AG04449 (cell line): ENCODE measurements around the gene TRIM4.

Experiments used
- CTCF ChIA-PET: fragments of 350-600 bp; formaldehyde crosslinking; extraction: SDS; loops from one replicate; lab custom pipeline; 2021; ENCODE audit warnings: antibody characterized with exemption; lab: Yijun Ruan, JAX
- POLR2A ChIA-PET: fragments of 400-600, 350-600 bp; formaldehyde crosslinking; extraction: SDS; loops from one replicate; lab custom pipeline; 2020; ENCODE audit warnings: antibody characterized with exemption, inconsistent platforms; lab: Yijun Ruan, JAX
- DNase-seq: peaks from one replicate; pipeline ENCODE4 v3.0.0-alpha.2; 2010; ENCODE audit warnings: low read depth, low spot score
- H3K4me3 ChIP-seq: 2 replicates; pipeline ENCODE4 v1.5.1; 2011; ENCODE audit warnings: low read depth, mild to moderate bottlenecking, control low read depth, low read length
- CTCF ChIP-seq: IDR thresholded peaks from one replicate; pipeline ENCODE4 v1.5.1; 2011; ENCODE audit warnings: mild to moderate bottlenecking, moderate library complexity, low read length, control low read depth, inconsistent platforms; ENCODE audit not compliant: insufficient read depth; ENCODE audit errors: missing control alignments

Gene TRIM4

GRCh38 chr7:99860281-99861127 is 58.8 kb downstream of the TRIM4 start:
- ChIA-PET CTCF (no interaction called here), POLR2A (no interaction called here)
- DNase-seq = no peak
- no peak overlapping the region for H3K4me3 ChIP-seq
- no peak for TF ChIP-seq CTCF

- ChIA-PET POLR2A (no interaction called here), CTCF (no interaction called here)
- no peak for DNase-seq
- TF ChIP-seq CTCF = no peak
- H3K4me3 ChIP-seq = no peak overlapping the region
Measured at GRCh38 chr7:99855236-99855635, 64.1 kb downstream of the TRIM4 start.

DNA sequence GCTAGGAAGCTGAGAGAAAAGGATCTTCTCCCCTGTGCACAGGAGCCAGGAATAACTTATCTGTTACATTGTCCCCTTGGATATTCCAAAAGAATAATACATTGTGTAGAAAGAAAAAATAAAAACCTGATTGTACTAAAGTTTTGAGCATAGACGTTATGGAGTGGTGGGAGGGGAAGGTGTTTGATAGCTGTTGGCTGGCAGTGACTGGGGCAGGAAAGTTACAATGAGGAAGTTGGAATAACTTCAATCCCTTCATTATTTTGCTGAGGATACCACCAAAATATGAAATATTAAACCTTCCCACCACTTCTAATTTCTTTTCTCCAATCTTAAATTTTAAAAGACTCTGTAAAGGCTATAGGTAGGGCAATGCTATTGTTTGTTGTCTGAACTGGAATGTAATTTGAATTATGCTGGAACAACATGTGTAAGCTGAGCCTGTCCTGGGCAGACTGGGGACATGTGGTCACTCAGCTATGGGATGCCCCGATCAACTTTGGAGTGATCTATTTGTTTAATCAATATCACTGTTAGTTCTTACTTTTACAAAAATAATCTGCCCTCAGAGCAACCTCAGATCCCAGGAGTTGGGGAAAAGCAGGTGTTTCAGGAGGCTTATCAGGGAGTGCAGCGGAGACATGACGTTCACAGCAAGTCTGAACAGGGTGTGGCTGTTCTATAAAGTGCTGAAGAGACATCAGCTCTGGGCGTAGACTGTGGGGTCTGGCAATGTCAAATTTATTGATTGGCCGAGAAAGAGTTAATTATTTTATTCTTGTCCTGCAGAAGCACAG is 70.7 kb downstream of the TRIM4 start:
- no peak overlapping the region for H3K4me3 ChIP-seq
- TF ChIP-seq CTCF = no peak
- POLR2A ChIA-PET = no interaction called here
- DNase-seq = no peak
- CTCF ChIA-PET = no interaction called here

DNA sequence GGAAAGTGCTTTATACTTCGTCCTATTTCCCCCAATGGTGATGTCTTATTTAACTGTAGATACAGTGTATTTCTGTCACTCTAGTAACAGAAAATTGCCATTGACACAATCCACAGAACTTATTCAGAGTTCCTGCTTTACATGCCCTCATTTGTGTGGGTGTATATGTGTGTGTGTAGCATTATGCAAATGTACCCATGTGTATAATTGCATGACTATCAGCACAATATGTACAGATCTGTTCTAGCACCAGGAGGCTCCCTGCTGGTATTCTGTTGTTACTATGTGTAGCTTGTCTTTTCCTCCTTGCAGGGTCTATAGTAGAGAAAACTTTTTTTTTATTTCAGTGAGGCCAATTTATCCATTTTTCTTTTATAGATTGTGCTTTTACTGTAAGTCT is 75.0 kb downstream of the TRIM4 start:
- ChIA-PET POLR2A (no interaction called here), CTCF (interaction anchor here (0.6 kb wide), 1 partner anchor 227 kb away, joined by 3 read pairs; no protein-coding TSS in a partner anchor)
- DNase-seq = no peak
- H3K4me3 ChIP-seq = no peak overlapping the region
- no peak for TF ChIP-seq CTCF

GRCh38 chr7:99843808-99844207 is 75.5 kb downstream of the TRIM4 start:
- no peak overlapping the region for H3K4me3 ChIP-seq
- DNase-seq = no peak
- ChIA-PET POLR2A (no interaction called here), CTCF (interaction anchor here (0.6 kb wide), 1 partner anchor 227 kb away, joined by 3 read pairs; no protein-coding TSS in a partner anchor)
- TF ChIP-seq CTCF = no peak

DNA sequence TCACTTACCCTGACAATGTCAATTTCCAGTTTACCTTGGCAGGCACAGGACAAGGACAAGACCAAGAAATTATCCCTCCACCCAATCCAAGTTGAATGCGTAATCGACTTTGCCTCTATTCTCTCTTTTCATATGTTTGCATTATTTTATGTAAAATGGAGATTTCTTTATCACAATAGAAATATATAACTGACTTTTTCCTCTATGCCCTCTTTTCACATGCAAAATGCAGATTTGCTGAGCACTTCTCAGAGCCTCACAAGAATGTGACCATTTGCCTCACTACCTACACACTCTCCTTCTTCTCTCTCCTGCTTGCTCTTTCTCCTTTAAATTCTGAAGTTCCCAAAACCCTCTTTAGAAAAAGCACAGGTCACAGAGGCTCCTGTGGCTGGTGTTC is 76.4 kb downstream of the TRIM4 start:
- no peak for TF ChIP-seq CTCF
- no peak for DNase-seq
- no peak overlapping the region for H3K4me3 ChIP-seq
- ChIA-PET POLR2A (no interaction called here), CTCF (no interaction called here)
